ENCODE measurements around the gene FBXL19.

GRCh38 chr16:30918614-30919013 is 4.8 kb upstream of the FBXL19 start:
- no peak for TF ChIP-seq CTCF (IDR thresholded peaks at IDR 0.05)
- no peak for TF ChIP-seq POLR2A (IDR thresholded peaks at IDR 0.05)

All from body of pancreas (tissue), 4 donors.